Trophoblast cell (in vitro differentiated cells and primary cell): ENCODE data around the gene PTCSC3.

Experiments used
- DNase-seq, 2 donors: peaks; one replicate each; pipeline ENCODE4 v3.0.0-alpha.2; 2016
- H2AFZ ChIP-seq: 2 replicates; pipeline ENCODE4 v1.6.1; 2013; ENCODE audit warnings: low read length, moderate library complexity, mild to moderate bottlenecking; ENCODE audit not compliant: insufficient read depth, poor library complexity
- H2AK5ac ChIP-seq: 2 replicates; pipeline ENCODE4 v1.6.1; 2013; ENCODE audit warnings: mild to moderate bottlenecking, low read length
- H2BK120ac ChIP-seq: 2 replicates; pipeline ENCODE4 v1.6.1; 2013; ENCODE audit warnings: low read length, mild to moderate bottlenecking, moderate library complexity; ENCODE audit not compliant: insufficient read depth, poor library complexity
- H2BK12ac ChIP-seq: 2 replicates; pipeline ENCODE4 v1.6.1; 2013; ENCODE audit warnings: mild to moderate bottlenecking, low read length, moderate library complexity
- H2BK5ac ChIP-seq: 2 replicates; pipeline ENCODE4 v1.6.1; 2013; ENCODE audit warnings: low read length, low read depth, moderate library complexity, mild to moderate bottlenecking; ENCODE audit not compliant: poor library complexity
- H3K14ac ChIP-seq: 2 replicates; pipeline ENCODE4 v1.6.1; 2013; ENCODE audit warnings: mild to moderate bottlenecking, low read length
- H3K18ac ChIP-seq: 2 replicates; pipeline ENCODE4 v1.6.1; 2013; ENCODE audit warnings: mild to moderate bottlenecking, low read length
- H3K23ac ChIP-seq: 2 replicates; pipeline ENCODE4 v1.6.1; 2013; ENCODE audit warnings: low read length
- H3K27ac ChIP-seq: 2 replicates; pipeline ENCODE4 v1.5.1; 2013; ENCODE audit warnings: low read depth, mild to moderate bottlenecking, inconsistent platforms, low read length, moderate library complexity
- H3K27me3 ChIP-seq: 2 replicates; pipeline ENCODE4 v1.6.1; 2013; ENCODE audit warnings: inconsistent platforms, mild to moderate bottlenecking, low read length, moderate library complexity; ENCODE audit not compliant: insufficient read depth
- H3K36me3 ChIP-seq, 2 experiments: 1 replicate in 1 of 2; 2 replicates in 1 of 2; pipeline ENCODE4 v1.6.1; 2013; ENCODE audit warnings: low read length in 2 of 2, mild to moderate bottlenecking in 2 of 2, moderate library complexity in 1 of 2; ENCODE audit not compliant: insufficient read depth in 2 of 2, control insufficient read depth in 1 of 2
- H3K4ac ChIP-seq: 2 replicates; pipeline ENCODE4 v1.6.1; 2013; ENCODE audit warnings: low read depth, mild to moderate bottlenecking, low read length, moderate library complexity
- H3K4me1 ChIP-seq, 2 experiments: 1 replicate in 1 of 2; 2 replicates in 1 of 2; pipeline ENCODE4 v1.6.1; 2013; ENCODE audit warnings: low read length in 2 of 2, mild to moderate bottlenecking in 2 of 2, moderate library complexity in 1 of 2; ENCODE audit not compliant: insufficient read depth in 2 of 2, control insufficient read depth in 1 of 2
- H3K4me2 ChIP-seq: 2 replicates; pipeline ENCODE4 v1.6.1; 2013; ENCODE audit warnings: inconsistent platforms, mild to moderate bottlenecking, low read length, moderate library complexity
- H3K4me3 ChIP-seq: 2 replicates; pipeline ENCODE4 v1.5.1; 2013; ENCODE audit warnings: mild to moderate bottlenecking, low read depth, low read length, inconsistent platforms
- H3K79me1 ChIP-seq: one replicate; pipeline ENCODE4 v1.6.1; 2013; ENCODE audit warnings: low read length
- H3K79me2 ChIP-seq: 2 replicates; pipeline ENCODE4 v1.6.1; 2013; ENCODE audit warnings: low read length, mild to moderate bottlenecking; ENCODE audit not compliant: control insufficient read depth, insufficient read depth, poor library complexity
- H3K9ac ChIP-seq: 2 replicates; pipeline ENCODE4 v1.6.1; 2013; ENCODE audit warnings: mild to moderate bottlenecking, low read length
- H3K9me3 ChIP-seq: 2 replicates; pipeline ENCODE4 v1.6.1; 2013; ENCODE audit warnings: low read depth, mild to moderate bottlenecking, control low read depth, inconsistent platforms, low read length; ENCODE audit not compliant: insufficient read depth
- H4K12ac ChIP-seq: 2 replicates; pipeline ENCODE4 v1.6.1; 2013; ENCODE audit warnings: low read depth, mild to moderate bottlenecking, low read length, moderate library complexity
- H4K8ac ChIP-seq: 2 replicates; pipeline ENCODE4 v1.6.1; 2013; ENCODE audit warnings: low read depth, mild to moderate bottlenecking, low read length, moderate library complexity
- H4K91ac ChIP-seq: one replicate; pipeline ENCODE4 v1.6.1; 2013; ENCODE audit warnings: low read depth, mild to moderate bottlenecking, low read length, moderate library complexity
- WGBS: extraction: QIAGEN DNeasy Blood & Tissue Kit; methylation state at CpG from one replicate; pipeline ENCODE4 v1.1.7; 2013; ENCODE audit warnings: missing lambda C conversion rate; ENCODE audit not compliant: insufficient read length, insufficient coverage; ENCODE audit errors: extremely low coverage; 5-methylcytosine and 5-hydroxymethylcytosine counted together

The PTCSC3 gene

DNA sequence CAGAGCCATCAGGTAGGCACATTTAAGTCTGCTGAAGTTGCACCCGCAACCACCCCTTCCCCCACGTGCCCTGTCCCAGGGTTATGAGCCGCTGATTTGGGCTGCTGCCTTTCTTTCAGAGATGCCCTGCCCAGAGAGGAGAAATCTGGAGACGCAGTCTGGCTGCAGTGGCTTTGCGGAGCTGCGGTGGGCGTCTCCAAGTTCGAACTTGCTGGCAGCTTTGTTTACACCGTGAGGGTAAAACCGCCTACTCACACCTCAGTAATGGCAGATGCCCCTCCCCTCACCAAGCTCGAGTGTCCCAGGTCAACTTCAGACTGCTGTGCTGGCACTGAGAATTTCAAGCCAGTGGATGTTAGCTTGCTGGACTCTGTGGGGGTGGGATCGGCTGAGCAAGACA lies 14.7 kb downstream of the PTCSC3 start:
- Histone ChIP-seq H4K12ac (no peak overlapping the region), H2BK120ac (no peak overlapping the region), H3K4me3 (no peak overlapping the region), H3K9ac (no peak overlapping the region), H3K4ac (no peak overlapping the region), H2AK5ac (no peak overlapping the region), H2BK5ac (no peak overlapping the region), H3K4me1 (no peaks in the 10 kb centered on the region), H3K14ac (no peak overlapping the region), H4K91ac (no peak overlapping the region), H3K4me2 (peak overlapping the region; percentile 18), H3K23ac (no peak overlapping the region), H3K79me2 (no peaks in the 10 kb centered on the region), H4K8ac (no peak overlapping the region), H3K18ac (no peak overlapping the region), H3K27ac (no peak overlapping the region), H3K79me1 (no peaks in the 10 kb centered on the region), H3K27me3 (no peaks in the 10 kb centered on the region), H2AFZ (no peak overlapping the region), H3K36me3 (no peaks in the 10 kb centered on the region), H3K9me3 (no peaks in the 10 kb centered on the region), H2BK12ac (no peak overlapping the region)
- DNase-seq = peak in 1 of 2 donors; percentile 1
- no CpG with 5 or more reads among the region's 12 CpGs for WGBS

DNA sequence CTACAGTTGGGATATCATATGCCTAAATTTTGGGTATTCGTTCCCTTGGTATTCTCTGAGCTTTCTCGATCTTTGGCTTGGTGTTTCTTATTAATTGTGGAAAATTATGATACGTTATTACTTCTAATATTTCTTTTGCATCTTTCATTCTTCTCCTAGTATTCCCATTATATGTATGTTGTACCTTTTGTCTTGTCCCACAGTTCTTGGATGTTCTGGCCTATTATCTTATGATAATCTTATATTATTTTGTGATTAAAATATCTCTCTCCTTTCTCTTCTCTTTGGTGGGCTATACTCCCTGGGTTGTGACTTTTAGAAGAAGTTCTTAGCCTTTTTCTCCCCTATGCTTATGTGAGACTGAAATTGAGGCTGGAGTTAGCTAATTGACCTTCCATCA lies 25.2 kb downstream of the PTCSC3 start:
- no peaks in the 10 kb centered on the region for H3K79me2 ChIP-seq
- no CpG with 5 or more reads among the region's 3 CpGs for WGBS
- H3K79me1 ChIP-seq = no peaks in the 10 kb centered on the region

DNA sequence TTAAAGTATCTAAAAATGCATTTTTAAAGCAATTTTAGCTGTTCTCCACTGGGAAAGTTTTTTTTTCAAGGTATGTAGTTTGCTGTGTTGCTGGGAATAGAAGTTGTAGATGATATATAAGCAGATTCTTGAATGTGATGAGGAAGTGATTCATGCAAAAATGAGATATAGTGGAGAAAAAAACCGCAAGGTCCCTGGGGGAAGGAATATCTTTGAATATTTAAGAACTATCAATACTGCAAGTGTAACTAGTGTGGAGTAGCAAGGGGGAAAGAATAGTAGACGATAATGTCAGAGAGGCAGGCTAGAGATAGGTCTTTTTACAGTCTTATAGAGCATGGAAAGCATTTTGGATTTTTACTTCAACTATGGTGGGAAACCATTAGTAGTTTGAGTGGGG lies 42.5 kb downstream of the PTCSC3 start:
- no CpG with 5 or more reads among the region's 2 CpGs for WGBS

More for the DNA sequence above, 25.2 kb downstream of the PTCSC3 start:
- no peak for DNase-seq
- no peak overlapping the region for H4K12ac ChIP-seq
- H3K4me1 ChIP-seq = peaks cover 0 to under 1% of the 10 kb centered on the region in 2 experiments
- H3K4me3 ChIP-seq = no peak overlapping the region
- no peak overlapping the region for H2AK5ac ChIP-seq
- no peak overlapping the region for H4K91ac ChIP-seq
- H3K27ac ChIP-seq = no peak overlapping the region
- peaks cover 2% of the 10 kb centered on the region for H3K9me3 ChIP-seq
- H4K8ac ChIP-seq = no peak overlapping the region
- H2BK5ac ChIP-seq = no peak overlapping the region
- no peak overlapping the region for H3K14ac ChIP-seq
- H3K9ac ChIP-seq = no peak overlapping the region
- no peak overlapping the region for H3K18ac ChIP-seq
- H3K27me3 ChIP-seq = no peaks in the 10 kb centered on the region
- H3K4me2 ChIP-seq = no peak overlapping the region
- no peaks in the 10 kb centered on the region for H3K36me3 ChIP-seq
- H3K4ac ChIP-seq = no peak overlapping the region
- H2BK12ac ChIP-seq = no peak overlapping the region
- H2BK120ac ChIP-seq = no peak overlapping the region
- no peak overlapping the region for H2AFZ ChIP-seq
- H3K23ac ChIP-seq = no peak overlapping the region

DNA sequence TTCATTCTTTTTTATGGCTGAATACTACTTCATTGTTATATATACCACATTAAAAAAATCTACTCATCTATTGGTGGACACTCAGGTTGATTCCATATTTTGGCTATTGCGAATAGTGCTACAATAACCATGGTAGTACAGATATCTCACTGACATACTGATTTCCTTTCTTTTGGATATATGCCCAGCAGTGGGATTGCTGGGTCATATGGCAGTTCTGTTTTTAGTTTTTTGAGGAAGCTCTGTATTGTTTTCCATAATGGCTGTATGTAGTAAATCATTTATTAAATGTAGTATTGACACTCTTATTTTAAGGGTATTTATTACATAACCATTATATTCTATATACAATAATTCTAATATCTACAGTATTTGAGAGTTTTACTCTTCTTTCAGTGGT lies 43.7 kb downstream of the PTCSC3 start:
- no peak overlapping the region for H3K14ac ChIP-seq
- no peaks in the 10 kb centered on the region for H3K36me3 ChIP-seq
- no peak overlapping the region for H2AFZ ChIP-seq
- H3K4me1 ChIP-seq = no peaks in the 10 kb centered on the region
- no peaks in the 10 kb centered on the region for H3K79me1 ChIP-seq
- H3K9me3 ChIP-seq = no peaks in the 10 kb centered on the region
- no peak overlapping the region for H4K8ac ChIP-seq
- no peak overlapping the region for H3K23ac ChIP-seq
- no peak overlapping the region for H3K27ac ChIP-seq
- DNase-seq = no peak
- H3K4me2 ChIP-seq = no peak overlapping the region
- no peak overlapping the region for H2BK120ac ChIP-seq
- H2AK5ac ChIP-seq = no peak overlapping the region
- H4K12ac ChIP-seq = no peak overlapping the region
- no CpG with 5 or more reads among the region's 1 CpG for WGBS
- H3K79me2 ChIP-seq = no peaks in the 10 kb centered on the region
- no peak overlapping the region for H4K91ac ChIP-seq
- no peak overlapping the region for H3K9ac ChIP-seq
- H3K18ac ChIP-seq = no peak overlapping the region
- no peaks in the 10 kb centered on the region for H3K27me3 ChIP-seq
- no peak overlapping the region for H3K4me3 ChIP-seq
- no peak overlapping the region for H3K4ac ChIP-seq
- no peak overlapping the region for H2BK5ac ChIP-seq
- H2BK12ac ChIP-seq = no peak overlapping the region

More for the DNA sequence above, 42.5 kb downstream of the PTCSC3 start:
- Histone ChIP-seq H2AFZ (no peak overlapping the region), H2AK5ac (no peak overlapping the region), H3K18ac (no peak overlapping the region), H4K8ac (no peak overlapping the region), H2BK5ac (no peak overlapping the region), H3K9ac (no peak overlapping the region), H3K27ac (no peak overlapping the region), H4K12ac (no peak overlapping the region), H3K23ac (no peak overlapping the region), H3K27me3 (no peaks in the 10 kb centered on the region), H3K4me1 (no peaks in the 10 kb centered on the region), H3K4me2 (no peak overlapping the region), H3K36me3 (no peaks in the 10 kb centered on the region), H3K4ac (no peak overlapping the region), H3K4me3 (no peak overlapping the region), H3K14ac (no peak overlapping the region), H3K79me1 (no peaks in the 10 kb centered on the region), H4K91ac (no peak overlapping the region), H2BK12ac (no peak overlapping the region), H3K79me2 (no peaks in the 10 kb centered on the region), H2BK120ac (no peak overlapping the region), H3K9me3 (no peaks in the 10 kb centered on the region)
- no peak for DNase-seq
